GOT3 (cell line): ENCODE measurements around the gene ZNF236.
"Not testable (repeated sequence)": the region's sequence is repeated elsewhere in the genome, so short reads cannot be mapped to it uniquely, and the experiment has no call there.

Experiments used
- DNase-seq: peaks from one replicate; lab custom pipeline; 2025; ENCODE audit warnings: mixed read lengths; lab: John Stamatoyannopoulos, UW

The ZNF236 gene

GRCh38 chr18:76988031-76988826, 165.9 kb downstream of the ZNF236 start:
- DNase-seq = no peak

GRCh38 chr18:76988827-76989646, 166.7 kb downstream of the ZNF236 start:
- DNase-seq = no peak

GRCh38 chr18:76989647-76990190, 167.4 kb downstream of the ZNF236 start:
- no peak for DNase-seq

- DNase-seq = not testable (repeated sequence)
Measured at GRCh38 chr18:76990343-76991020, 168.1 kb downstream of the ZNF236 start.

GRCh38 chr18:76991021-76991688, 168.8 kb downstream of the ZNF236 start:
- no peak for DNase-seq

- DNase-seq = no peak
Measured at GRCh38 chr18:76992226-76993084, 170.1 kb downstream of the ZNF236 start.

GRCh38 chr18:76993085-76993382, 170.7 kb downstream of the ZNF236 start:
- no peak for DNase-seq

- no peak for DNase-seq
Measured at GRCh38 chr18:76993573-76993972, 171.2 kb downstream of the ZNF236 start.

- no peak for DNase-seq
Measured at GRCh38 chr18:76994086-76994654, 171.8 kb downstream of the ZNF236 start.

- no peak for DNase-seq
Measured at GRCh38 chr18:76995896-76996295, 173.5 kb downstream of the ZNF236 start.

GRCh38 chr18:76996429-76996828, 174.1 kb downstream of the ZNF236 start:
- no peak for DNase-seq

GRCh38 chr18:76997951-76998808, 175.8 kb downstream of the ZNF236 start:
- no peak for DNase-seq

GRCh38 chr18:76999077-76999476, 176.7 kb downstream of the ZNF236 start:
- DNase-seq = no peak

GRCh38 chr18:77000527-77000926, 178.2 kb downstream of the ZNF236 start:
- DNase-seq = no peak

GRCh38 chr18:77001041-77001440, 178.7 kb downstream of the ZNF236 start:
- no peak for DNase-seq

GRCh38 chr18:77001979-77002378, 179.6 kb downstream of the ZNF236 start:
- DNase-seq = no peak

GRCh38 chr18:77002496-77002895, 180.1 kb downstream of the ZNF236 start:
- DNase-seq = no peak

GRCh38 chr18:77003316-77003715, 181.0 kb downstream of the ZNF236 start:
- DNase-seq = no peak

GRCh38 chr18:77004555-77005380, 182.4 kb downstream of the ZNF236 start:
- DNase-seq = no peak
